CD4-positive, alpha-beta T cell treated with Interleukin-21 for 1 hour (primary cell): Measurements from ENCODE around the gene ACTG1.
A peak's percentile ranks its signal among the peaks of the same experiment; 100 is the strongest.
"Not testable (repeated sequence)": the region's sequence is repeated elsewhere in the genome, so short reads cannot be mapped to it uniquely, and the experiment has no call there.

ENCODE experiments used
- DNase-seq: peaks from one replicate; pipeline ENCODE4 v3.0.0-alpha.2; 2020

The ACTG1 gene

GRCh38 chr17:81531998-81532404, 19.4 kb upstream of the ACTG1 start:
- DNase-seq, result not testable (repeated sequence)

GRCh38 chr17:81531013-81531412, 18.4 kb upstream of the ACTG1 start:
- not testable (repeated sequence) for DNase-seq

- no peak for DNase-seq
Measured at GRCh38 chr17:81529437-81529803, 16.8 kb upstream of the ACTG1 start.

- DNase-seq, result no peak
Measured at GRCh38 chr17:81528651-81529436, 16.2 kb upstream of the ACTG1 start.

DNA sequence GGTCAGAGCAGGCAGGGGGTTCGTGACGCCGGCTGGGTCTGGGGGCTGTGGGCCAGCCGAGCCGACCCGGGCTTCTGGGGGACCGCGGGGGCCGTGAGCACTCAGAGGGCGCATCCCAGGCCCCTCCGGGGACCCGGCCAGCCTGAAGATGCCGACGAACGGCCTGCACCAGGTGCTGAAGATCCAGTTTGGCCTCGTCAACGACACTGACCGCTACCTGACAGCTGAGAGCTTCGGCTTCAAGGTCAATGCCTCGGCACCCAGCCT, 15.7 kb upstream of the ACTG1 start:
- no peak for DNase-seq

DNA sequence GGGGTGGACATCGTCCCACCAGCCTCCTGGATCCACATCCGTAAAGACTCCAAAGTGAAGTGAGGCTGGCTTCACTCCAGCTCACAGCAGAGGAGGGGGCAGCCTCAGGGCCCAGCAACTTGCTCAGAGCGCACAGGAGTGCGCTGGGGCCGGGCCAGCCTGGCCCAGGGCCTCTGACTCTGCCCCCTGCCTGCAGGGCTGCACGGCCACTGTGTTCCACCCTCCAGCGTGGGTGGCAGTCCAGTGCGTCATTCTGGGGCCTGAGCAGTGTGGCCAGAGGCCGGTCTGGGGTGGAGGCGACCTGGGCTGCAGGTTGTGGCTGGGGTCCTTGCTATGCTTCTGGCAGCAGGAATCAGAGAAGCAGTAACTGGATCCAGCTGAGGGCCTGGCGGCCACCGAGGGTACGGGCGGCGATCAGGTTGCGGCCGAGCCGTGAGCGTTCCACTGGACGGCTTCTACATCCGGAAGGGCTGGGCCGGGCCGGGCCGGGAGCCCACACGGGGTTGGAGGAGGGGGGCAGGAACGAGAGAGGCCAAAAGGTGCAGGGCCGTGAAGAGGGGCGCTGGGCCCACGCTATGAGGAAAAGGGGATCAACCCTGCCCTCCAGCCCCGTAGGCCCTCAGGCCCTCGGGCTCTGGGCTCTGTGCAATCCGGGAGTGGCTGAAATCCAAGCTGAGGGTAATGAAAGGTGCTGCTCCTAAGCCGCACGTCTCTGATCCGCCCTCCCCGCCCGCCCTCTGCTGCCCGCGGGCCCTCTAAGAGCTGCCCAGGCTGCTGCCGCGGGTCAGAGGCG, 15.2 kb upstream of the ACTG1 start, which contains the start of gene FSCN2:
Gene FSCN2, plus strand, starts transcription at position 787 of the 793 bp plus-strand sequence. CDS start 155 bp downstream, outside the sequence.
- no peak for DNase-seq

- no peak for DNase-seq
Measured at GRCh38 chr17:81526662-81527571, 14.3 kb upstream of the ACTG1 start.

DNA sequence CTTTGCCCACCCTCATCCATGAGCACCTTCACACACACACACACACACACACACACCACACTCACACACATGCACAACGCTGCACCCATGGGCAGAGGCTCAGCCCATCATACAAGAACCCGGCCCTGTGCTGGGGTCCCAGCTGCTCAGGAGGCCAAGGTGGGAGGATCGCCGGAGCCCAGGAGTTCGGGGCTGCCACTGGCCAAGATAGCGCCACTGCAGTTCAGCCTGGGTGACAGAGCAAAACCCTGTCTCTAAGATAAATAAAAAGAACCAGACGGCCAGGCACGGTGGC, 12.2 kb upstream of the ACTG1 start:
- DNase-seq, result no peak

DNA sequence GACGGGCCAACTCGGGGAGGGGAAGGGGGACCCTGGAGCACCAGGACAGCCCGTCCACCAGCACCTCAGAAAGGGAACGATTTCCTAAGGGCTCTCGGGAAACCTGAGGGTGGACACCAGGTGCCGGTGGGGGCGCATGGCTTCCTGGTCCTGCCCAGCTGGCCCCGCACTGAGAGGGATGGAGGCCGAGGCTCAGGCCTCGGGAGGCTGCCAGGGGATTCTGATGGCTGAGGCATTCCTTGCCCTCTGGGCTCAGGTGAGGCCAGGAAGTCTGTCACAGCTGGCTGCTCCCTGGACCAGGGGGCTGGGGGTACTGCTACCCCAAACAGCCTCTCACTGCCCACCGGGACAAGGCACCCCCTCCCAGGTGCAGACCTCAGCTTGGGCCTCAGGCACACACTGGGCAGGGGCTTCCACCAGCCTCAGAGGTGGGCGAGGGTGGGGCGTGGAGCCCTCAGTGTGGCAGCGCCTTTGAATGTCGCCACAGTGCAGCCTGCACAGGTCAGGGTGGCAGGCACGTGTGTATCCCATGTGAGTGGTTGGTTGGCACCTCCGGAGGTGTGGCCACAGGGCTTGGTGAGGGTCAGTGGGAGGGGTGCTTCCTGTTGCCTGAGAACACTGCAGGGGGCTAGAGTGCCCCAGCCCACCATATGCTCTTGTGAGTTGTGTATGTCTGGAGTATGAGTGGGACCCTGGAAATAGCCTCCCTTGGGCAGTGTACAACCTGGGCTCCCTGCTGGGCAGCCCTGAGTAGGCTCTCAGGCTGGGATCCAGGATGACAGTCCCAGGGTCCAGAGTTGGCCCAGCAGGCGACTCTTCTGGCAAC, 11.7 kb upstream of the ACTG1 start:
- DNase-seq, result no peak

DNA sequence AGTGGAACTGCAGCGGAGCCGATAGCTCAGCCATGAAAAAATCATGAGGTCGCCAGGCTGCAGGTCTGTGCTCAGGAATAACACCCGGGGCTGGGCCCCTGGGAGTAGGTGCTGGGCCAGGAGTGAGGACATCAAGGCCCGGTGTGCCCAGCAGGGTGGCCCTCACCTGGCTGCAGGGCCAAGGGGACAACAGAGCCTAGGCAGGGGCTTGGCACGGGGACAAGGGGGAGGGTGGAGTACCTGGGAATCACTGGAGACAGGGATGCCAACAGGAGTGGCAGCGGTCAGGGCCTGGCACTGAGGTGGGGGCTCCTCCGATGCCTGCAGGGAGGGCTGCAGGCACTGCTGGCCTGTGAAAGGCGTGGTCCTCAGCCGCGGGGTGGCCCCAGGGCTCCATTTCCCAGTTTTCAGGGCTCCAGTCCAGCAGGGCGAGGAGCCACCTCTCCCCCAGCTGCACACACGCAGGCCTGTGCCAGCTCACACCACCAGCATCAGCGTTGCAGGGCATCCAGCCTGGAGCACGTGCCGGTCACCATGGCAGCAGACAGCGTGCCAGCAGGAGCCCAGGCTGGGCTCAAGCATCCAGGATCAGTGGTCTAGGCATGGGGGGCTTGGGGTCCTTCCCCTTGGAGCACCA, 10.9 kb upstream of the ACTG1 start:
- no peak for DNase-seq

GRCh38 chr17:81522491-81523401, 10.1 kb upstream of the ACTG1 start:
- DNase-seq, result no peak

- no peak for DNase-seq
Measured at GRCh38 chr17:81520021-81520901, 7.7 kb upstream of the ACTG1 start.

DNA sequence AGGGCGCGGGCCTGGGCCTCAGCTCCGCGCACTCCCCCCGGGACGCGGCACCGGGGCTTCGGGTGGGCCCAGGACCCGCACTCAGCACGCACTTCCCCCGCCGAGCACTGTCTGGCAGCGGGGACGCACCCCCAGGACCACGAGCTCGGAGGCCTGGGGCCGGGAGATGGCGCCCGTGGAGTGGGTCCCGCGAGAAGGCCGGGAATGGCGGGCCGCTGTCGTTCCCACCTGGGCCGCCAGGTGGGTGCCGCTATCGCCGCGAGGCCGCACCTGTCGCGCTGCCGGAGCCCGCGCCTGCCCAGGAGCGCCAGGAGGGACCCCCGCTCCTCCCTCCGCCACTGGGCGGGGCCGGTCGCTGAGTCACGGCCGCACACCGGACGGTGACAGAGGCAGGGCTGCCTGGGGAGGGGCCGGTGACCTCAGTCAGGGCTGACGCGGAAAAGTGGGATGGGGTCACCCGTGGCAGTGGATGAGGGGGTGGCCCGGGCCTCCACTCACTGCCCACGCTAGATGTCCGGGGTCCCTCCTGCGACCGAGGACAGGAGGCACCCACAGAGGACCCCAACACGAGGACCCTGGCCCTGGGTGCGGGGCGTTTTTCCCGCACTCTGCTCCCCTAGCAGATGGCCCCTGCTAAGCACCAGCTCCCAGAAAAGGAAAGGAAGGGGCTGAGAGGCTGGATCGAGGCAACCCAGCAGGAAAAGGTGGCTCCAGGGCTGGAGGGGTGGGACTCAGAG, 6.9 kb upstream of the ACTG1 start:
- DNase-seq, result peak; percentile 80

- DNase-seq, result no peak
Measured at GRCh38 chr17:81518785-81519283, 6.2 kb upstream of the ACTG1 start.

GRCh38 chr17:81518113-81518784, 5.7 kb upstream of the ACTG1 start:
- no peak for DNase-seq

GRCh38 chr17:81517339-81518112, 4.9 kb upstream of the ACTG1 start:
- DNase-seq, result peak; percentile 31

- DNase-seq, result no peak
Measured at GRCh38 chr17:81517009-81517338, 4.4 kb upstream of the ACTG1 start.

DNA sequence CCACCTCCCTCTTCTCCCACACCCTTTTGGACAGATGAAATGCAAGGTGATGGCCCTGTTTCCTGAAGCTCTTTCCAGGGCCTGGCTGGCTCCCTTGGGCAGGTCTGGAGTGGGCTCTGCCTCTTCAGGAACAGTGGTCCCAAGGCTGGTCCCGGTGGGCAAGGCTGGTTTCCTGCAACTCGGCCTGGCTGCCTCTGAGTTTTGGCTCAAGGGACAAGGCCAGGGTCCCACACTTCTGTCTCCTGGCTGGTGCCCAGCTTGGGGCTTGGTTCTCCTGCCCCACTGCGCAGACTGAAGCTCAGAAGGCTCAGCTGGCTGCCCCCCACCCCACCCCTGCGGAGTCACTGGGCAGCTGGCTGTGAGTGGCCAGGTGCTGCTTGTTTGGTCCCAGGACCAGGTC, 3.8 kb upstream of the ACTG1 start:
- DNase-seq, result no peak
